ENCODE measurements around the gene MAD1L1.

- no peak for TF ChIP-seq CEBPB (IDR thresholded peaks at IDR 0.05; ENCODE audit: low read depth, low read length)
- TF ChIP-seq RAD21 (IDR thresholded peaks at IDR 0.05; ENCODE audit: low read length), result no peak
- TF ChIP-seq, protein P1, sequence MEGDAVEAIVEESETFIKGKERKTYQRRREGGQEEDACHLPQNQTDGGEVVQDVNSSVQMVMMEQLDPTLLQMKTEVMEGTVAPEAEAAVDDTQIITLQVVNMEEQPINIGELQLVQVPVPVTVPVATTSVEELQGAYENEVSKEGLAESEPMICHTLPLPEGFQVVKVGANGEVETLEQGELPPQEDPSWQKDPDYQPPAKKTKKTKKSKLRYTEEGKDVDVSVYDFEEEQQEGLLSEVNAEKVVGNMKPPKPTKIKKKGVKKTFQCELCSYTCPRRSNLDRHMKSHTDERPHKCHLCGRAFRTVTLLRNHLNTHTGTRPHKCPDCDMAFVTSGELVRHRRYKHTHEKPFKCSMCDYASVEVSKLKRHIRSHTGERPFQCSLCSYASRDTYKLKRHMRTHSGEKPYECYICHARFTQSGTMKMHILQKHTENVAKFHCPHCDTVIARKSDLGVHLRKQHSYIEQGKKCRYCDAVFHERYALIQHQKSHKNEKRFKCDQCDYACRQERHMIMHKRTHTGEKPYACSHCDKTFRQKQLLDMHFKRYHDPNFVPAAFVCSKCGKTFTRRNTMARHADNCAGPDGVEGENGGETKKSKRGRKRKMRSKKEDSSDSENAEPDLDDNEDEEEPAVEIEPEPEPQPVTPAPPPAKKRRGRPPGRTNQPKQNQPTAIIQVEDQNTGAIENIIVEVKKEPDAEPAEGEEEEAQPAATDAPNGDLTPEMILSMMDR (conservative IDR thresholded peaks at IDR 0.05; ENCODE audit: low read depth, low read length), result no peak
- no peak for TF ChIP-seq USF2 (IDR thresholded peaks at IDR 0.05; ENCODE audit: low read depth, low read length)
- no peak for TF ChIP-seq RFX5 (IDR thresholded peaks at IDR 0.05; ENCODE audit: low read depth, low read length)
- no peak for TF ChIP-seq SMC3 (IDR thresholded peaks at IDR 0.05; ENCODE audit: low read depth, low read length)
- no peak for TF ChIP-seq POLR2A (IDR thresholded peaks at IDR 0.05; ENCODE audit: low read depth, low read length)
- TF ChIP-seq MAFK (IDR thresholded peaks at IDR 0.05; ENCODE audit: low read depth, low read length), result no peak
- TF ChIP-seq FOS (IDR thresholded peaks at IDR 0.05; ENCODE audit: low read depth, low read length), result no peak
- TF ChIP-seq, protein P2, sequence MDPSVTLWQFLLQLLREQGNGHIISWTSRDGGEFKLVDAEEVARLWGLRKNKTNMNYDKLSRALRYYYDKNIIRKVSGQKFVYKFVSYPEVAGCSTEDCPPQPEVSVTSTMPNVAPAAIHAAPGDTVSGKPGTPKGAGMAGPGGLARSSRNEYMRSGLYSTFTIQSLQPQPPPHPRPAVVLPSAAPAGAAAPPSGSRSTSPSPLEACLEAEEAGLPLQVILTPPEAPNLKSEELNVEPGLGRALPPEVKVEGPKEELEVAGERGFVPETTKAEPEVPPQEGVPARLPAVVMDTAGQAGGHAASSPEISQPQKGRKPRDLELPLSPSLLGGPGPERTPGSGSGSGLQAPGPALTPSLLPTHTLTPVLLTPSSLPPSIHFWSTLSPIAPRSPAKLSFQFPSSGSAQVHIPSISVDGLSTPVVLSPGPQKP (IDR thresholded peaks at IDR 0.05; ENCODE audit: borderline replicate concordance, low read depth, low read length), result no peak
- TF ChIP-seq RCOR1 (IDR thresholded peaks at IDR 0.05; ENCODE audit: insufficient replicate concordance, low read length), result no peak
- TF ChIP-seq NFE2L2 (IDR thresholded peaks at IDR 0.05; ENCODE audit: low read depth, low read length), result no peak
- no peak for TF ChIP-seq MXI1 (IDR thresholded peaks at IDR 0.05; ENCODE audit: borderline replicate concordance, low read depth, low read length)
- no peak for TF ChIP-seq MAZ (IDR thresholded peaks at IDR 0.05; ENCODE audit: borderline replicate concordance, low read depth, low read length)
These were observed 121.2 kb downstream of the MAD1L1 start for GRCh38 chr7:2111568-2111967.
